H1 (cell line): ENCODE results near the gene LOXHD1. TPM values are rescaled to one million over a fixed set of nuclear protein-coding genes. Genes with fewer than 3 reads are reported as not detected.

Experiments
- CTCF ChIA-PET: fragments of 300-600 bp; sonication (Branson Sonifier 250); formaldehyde crosslinking; loops from one replicate; lab custom pipeline; 2021; ENCODE audit not compliant: partially characterized antibody; lab: Charles Lee
- POLR2A ChIA-PET: fragments of 300-600 bp; sonication (Branson Sonifier 250); formaldehyde crosslinking; loops from one replicate; lab custom pipeline; 2021; ENCODE audit warnings: inconsistent platforms; ENCODE audit not compliant: partially characterized antibody; lab: Charles Lee
- DNase-seq, 2 experiments: peaks; one replicate each; pipeline versions ENCODE4 v3.0.0 to v3.0.0-alpha.2; 2010 to 2022; ENCODE audit warnings: low spot score in 2 of 2, low read depth in 1 of 2, mixed read lengths in 1 of 2
- FAIRE-seq: peaks from 2 replicates; lab custom pipeline; 2011; peaks lifted over from hg19 to GRCh38; lab: Jason Lieb, UNC
- H2AFZ ChIP-seq: 2 replicates; pipeline ENCODE4 v1.8.1; 2012; ENCODE audit warnings: low read length, inconsistent platforms
- H2AK5ac ChIP-seq: 2 replicates; pipeline ENCODE4 v1.6.1; 2013; ENCODE audit warnings: low read depth, low read length
- H2BK120ac ChIP-seq: replicated peaks from 2 replicates; pipeline ENCODE3; 2013; ENCODE audit warnings: low read depth, low read length, inconsistent platforms
- H2BK12ac ChIP-seq: 2 replicates; pipeline ENCODE4 v1.6.1; 2013; ENCODE audit warnings: low read depth, low read length
- H2BK15ac ChIP-seq: 2 replicates; pipeline ENCODE4 v1.6.1; 2013; ENCODE audit warnings: low read length
- H2BK20ac ChIP-seq: 2 replicates; pipeline ENCODE4 v1.6.1; 2013; ENCODE audit warnings: low read length
- H2BK5ac ChIP-seq: 2 replicates; pipeline ENCODE4 v1.6.1; 2013; ENCODE audit warnings: low read depth, low read length
- H3K14ac ChIP-seq: 2 replicates; pipeline ENCODE4 v1.6.1; 2013; ENCODE audit warnings: inconsistent platforms; ENCODE audit not compliant: insufficient read length
- H3K18ac ChIP-seq: 2 replicates; pipeline ENCODE4 v1.6.1; 2013; ENCODE audit warnings: low read length; ENCODE audit errors: extremely low read depth
- H3K23ac ChIP-seq: 2 replicates; pipeline ENCODE4 v1.6.1; 2013; ENCODE audit warnings: inconsistent platforms; ENCODE audit not compliant: insufficient read length
- H3K23me2 ChIP-seq: 2 replicates; pipeline ENCODE4 v1.6.1; 2013; ENCODE audit warnings: low read depth, low read length
- H3K27ac ChIP-seq: 2 replicates; pipeline ENCODE4 v1.6.1; 2011; ENCODE audit warnings: low read depth, low read length, inconsistent platforms
- H3K27me3 ChIP-seq, 4 experiments: replicated peaks in 1 of 4; 1 replicate in 1 of 4; 2 replicates in 3 of 4; pipeline versions ENCODE4 v1.6.1 to v1.8.1; 2011 to 2013; ENCODE audit warnings: low read length in 3 of 4, mild to moderate bottlenecking in 3 of 4, inconsistent platforms in 2 of 4, mixed read lengths in 2 of 4, moderate library complexity in 1 of 4; ENCODE audit not compliant: control insufficient read depth in 3 of 4, insufficient read depth in 3 of 4; ENCODE audit errors: extremely low read depth in 1 of 4
- H3K36me3 ChIP-seq, 4 experiments: 2 replicates each; pipeline versions ENCODE4 v1.6.1 to v1.8.1; 2011 to 2013; ENCODE audit warnings: mild to moderate bottlenecking in 4 of 4, low read length in 3 of 4, moderate library complexity in 2 of 4, control low read depth in 1 of 4, inconsistent platforms in 1 of 4; ENCODE audit not compliant: insufficient read depth in 4 of 4, control insufficient read depth in 2 of 4
- H3K4ac ChIP-seq: replicated peaks from 2 replicates; pipeline ENCODE3; 2013; ENCODE audit warnings: low read length, low read depth, mixed read lengths, inconsistent platforms; ENCODE audit not compliant: insufficient read length
- H3K4me1 ChIP-seq, 4 experiments: replicated peaks in 1 of 4; 1 replicate in 1 of 4; 2 replicates in 3 of 4; pipeline versions ENCODE4 v1.6.1 to v1.8.1; 2011 to 2013; ENCODE audit warnings: low read length in 3 of 4, inconsistent platforms in 2 of 4, mixed read lengths in 1 of 4; ENCODE audit not compliant: insufficient read depth in 4 of 4, control insufficient read depth in 3 of 4
- H3K4me2 ChIP-seq, 2 experiments: 2 replicates each; pipeline versions ENCODE4 v1.6.1 to v1.8.1; 2011 to 2013; ENCODE audit warnings: low read depth in 2 of 2, low read length in 2 of 2, control low read depth in 1 of 2, inconsistent platforms in 1 of 2, mild to moderate bottlenecking in 1 of 2; ENCODE audit not compliant: insufficient read depth in 1 of 2
- H3K4me3 ChIP-seq, 4 experiments: fragments of 200-600, 300-600 bp in 1 of 4; sonication (generic), shearing (Covaris generic), sonication (Bioruptor Twin) in 1 of 4; 2 replicates each; pipeline versions ENCODE4 v1.5.1 to v1.8.1; 2011 to 2016; ENCODE audit warnings: low read length in 4 of 4, low read depth in 3 of 4, control low read depth in 2 of 4, inconsistent platforms in 2 of 4, mild to moderate bottlenecking in 2 of 4, mixed read lengths in 1 of 4, moderate library complexity in 1 of 4; ENCODE audit not compliant: insufficient read depth in 2 of 4; ENCODE audit errors: extremely low read depth in 1 of 4
- H3K56ac ChIP-seq: replicated peaks from 2 replicates; pipeline ENCODE3; 2013; ENCODE audit warnings: low read depth, mild to moderate bottlenecking, mixed read lengths, low read length, inconsistent platforms; ENCODE audit not compliant: insufficient read length
- H3K79me1 ChIP-seq: 2 replicates; pipeline ENCODE4 v1.6.1; 2013; ENCODE audit warnings: low read depth, low read length, control low read depth
- H3K79me2 ChIP-seq, 2 experiments: 2 replicates each; pipeline versions ENCODE4 v1.6.1 to v1.8.1; 2012 to 2013; ENCODE audit warnings: low read length in 2 of 2, mild to moderate bottlenecking in 2 of 2, inconsistent platforms in 1 of 2; ENCODE audit not compliant: insufficient read depth in 2 of 2, control insufficient read depth in 1 of 2
- H3K9ac ChIP-seq, 4 experiments: replicated peaks in 1 of 4; 1 replicate in 1 of 4; 2 replicates in 3 of 4; pipeline versions ENCODE4 v1.6.1 to v1.8.1; 2011 to 2013; ENCODE audit warnings: low read depth in 3 of 4, low read length in 3 of 4, control low read depth in 2 of 4, mild to moderate bottlenecking in 2 of 4, moderate library complexity in 2 of 4, inconsistent platforms in 1 of 4; ENCODE audit errors: extremely low read depth in 1 of 4
- H3K9me3 ChIP-seq, 2 experiments: 2 replicates each; pipeline versions ENCODE4 v1.6.1 to v1.8.1; 2012 to 2013; ENCODE audit warnings: mild to moderate bottlenecking in 2 of 2, moderate library complexity in 2 of 2, control low read depth in 1 of 2, inconsistent platforms in 1 of 2, low read depth in 1 of 2, low read length in 1 of 2, mixed read lengths in 1 of 2; ENCODE audit not compliant: insufficient read depth in 2 of 2
- H4K20me1 ChIP-seq, 2 experiments: replicated peaks in 1 of 2; 2 replicates each; pipeline versions ENCODE3 to v1.8.1; 2011 to 2013; ENCODE audit warnings: inconsistent platforms in 2 of 2, low read length in 2 of 2, mild to moderate bottlenecking in 1 of 2; ENCODE audit not compliant: insufficient read depth in 2 of 2, control insufficient read depth in 1 of 2
- H4K5ac ChIP-seq: 2 replicates; pipeline ENCODE4 v1.6.1; 2013; ENCODE audit warnings: low read length, low read depth, mixed read lengths, inconsistent platforms; ENCODE audit not compliant: insufficient read length
- H4K8ac ChIP-seq: 2 replicates; pipeline ENCODE4 v1.8.0; 2013; ENCODE audit warnings: mild to moderate bottlenecking, moderate library complexity, low read length, inconsistent platforms; ENCODE audit not compliant: insufficient read depth; ENCODE audit errors: extremely low read depth
- H4K91ac ChIP-seq: replicated peaks from 2 replicates; pipeline ENCODE3; 2013; ENCODE audit warnings: low read length, mixed read lengths, inconsistent platforms; ENCODE audit not compliant: insufficient read length
- BACH1 ChIP-seq: IDR thresholded peaks from 2 replicates; pipeline ENCODE4 v1.6.1; 2012; ENCODE audit warnings: low read length, improper control_type of control experiment
- BCL11A ChIP-seq, 2 experiments: IDR thresholded peaks; one replicate each; pipeline ENCODE4 v1.6.1; 2011; ENCODE audit warnings: low read depth in 2 of 2, low read length in 2 of 2, mild to moderate bottlenecking in 2 of 2
- CHD1 ChIP-seq: IDR thresholded peaks from 2 replicates; pipeline ENCODE4 v1.6.1; 2012; ENCODE audit warnings: low read depth, low read length, improper control_type of control experiment
- CREB1 ChIP-seq: IDR thresholded peaks from 2 replicates; pipeline ENCODE4 v1.6.1; 2012; ENCODE audit warnings: inconsistent platforms
- FOSL1 ChIP-seq: IDR thresholded peaks from 2 replicates; pipeline ENCODE4 v1.6.1; 2011; ENCODE audit warnings: mild to moderate bottlenecking, low read depth, low read length, moderate library complexity; ENCODE audit not compliant: insufficient read depth
- GTF2F1 ChIP-seq: IDR thresholded peaks from 2 replicates; pipeline ENCODE4 v1.6.1; 2012; ENCODE audit warnings: low read depth, low read length, improper control_type of control experiment, borderline replicate concordance
- HDAC2 ChIP-seq, 2 experiments: fragments of 300-600 bp in 1 of 2; sonication (generic) in 1 of 2; IDR thresholded peaks; 2 replicates each; pipeline ENCODE4 v1.6.1; 2011 to 2012; ENCODE audit warnings: low read depth in 2 of 2, low read length in 2 of 2, mild to moderate bottlenecking in 2 of 2, moderate library complexity in 2 of 2, borderline replicate concordance in 1 of 2, inconsistent platforms in 1 of 2
- KDM5A ChIP-seq: fragments of 200-600 bp; IDR thresholded peaks from 2 replicates; pipeline ENCODE4 v1.7.1; 2012; ENCODE audit warnings: mild to moderate bottlenecking, low read length, inconsistent platforms, mixed read lengths
- SP4 ChIP-seq: IDR thresholded peaks from 2 replicates; pipeline ENCODE4 v1.6.1; 2012; ENCODE audit warnings: low read length, inconsistent platforms
- WGBS, 2 experiments: shearing (Covaris generic) in 1 of 2; methylation state at CpG; one replicate each; pipeline versions ENCODE4 v1.1.6 to v1.1.7; 2013 to 2015; ENCODE audit warnings: low lambda C conversion rate in 2 of 2, mixed read lengths in 2 of 2, inconsistent platforms in 1 of 2, low coverage in 1 of 2, missing lambda C conversion rate in 1 of 2; ENCODE audit not compliant: insufficient replicate concordance in 2 of 2, insufficient coverage in 1 of 2, insufficient read length in 1 of 2; ENCODE audit errors: extremely low coverage in 1 of 2, missing lambda C conversion rate in 1 of 2; 5-methylcytosine and 5-hydroxymethylcytosine counted together
- polyA plus RNA-seq, 7 experiments: library from polyadenylated mRNA; depleted of rRNA in 3 of 7; stranded (reverse) in 5 of 7; unstranded in 2 of 7; fragments of >200 nt in 5 of 7; fragments of 200-250 nt in 2 of 7; gene quantifications; 1 replicate in 5 of 7; 2 replicates in 1 of 7; 4 replicates in 1 of 7; pipeline versions ENCODE4 v1.2.1 to v1.2.3, GENCODE V29; 2011 to 2013; ENCODE audit warnings: missing spikeins in 2 of 7, mixed read lengths in 2 of 7
- total RNA-seq: library from RNA; stranded (reverse); fragmentation: NEBNext Ultra II Directional; extraction: Animal tissue kit (Norgen Biotek cat#: 25700); gene quantifications from 2 replicates; pipeline ENCODE4 v1.2.1, GENCODE V29; 2021
- TF ChIP-seq, protein P1 (sequence below): IDR thresholded peaks from 2 replicates; pipeline ENCODE4 v1.6.1; 2012; ENCODE audit warnings: inconsistent platforms
- TF ChIP-seq, protein P2 (sequence below): IDR thresholded peaks from 2 replicates; pipeline ENCODE4 v1.6.1; 2011; ENCODE audit warnings: low read depth, mild to moderate bottlenecking, low read length; ENCODE audit not compliant: insufficient read depth

The LOXHD1 gene
- total and polyA plus RNA-seq, 2 of the 8 experiments (the other 6 are each of a cell fraction or from before 2014, with no cell fraction given) = 0.02 TPM; not detected in 1

DNA sequence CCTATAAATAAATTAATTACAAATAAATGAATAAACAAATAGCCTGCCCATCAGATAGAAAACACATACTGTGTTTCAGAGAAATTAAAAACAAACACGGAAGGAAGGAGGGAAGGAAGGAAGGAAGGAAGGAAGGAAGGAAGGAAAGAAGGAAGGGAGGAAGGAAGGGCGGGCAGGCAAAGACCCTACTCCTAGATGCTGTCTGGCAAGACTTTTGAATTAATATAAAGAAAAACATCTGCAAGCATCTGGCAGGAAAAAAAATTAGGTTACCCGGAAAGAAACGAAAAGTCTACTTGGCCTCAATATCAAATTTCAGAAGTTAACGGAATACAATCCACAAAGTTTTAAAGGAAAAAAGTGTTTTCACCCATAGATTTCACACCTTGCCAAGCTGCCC lies 49.1 kb downstream of the LOXHD1 start:
- no peak overlapping the region for H2BK15ac ChIP-seq
- CTCF ChIA-PET = no interaction called here
- no peak overlapping the region for H4K8ac ChIP-seq
- H3K18ac ChIP-seq = no peak overlapping the region
- no peak overlapping the region for H4K5ac ChIP-seq
- H3K9ac ChIP-seq = no peak overlapping the region
- no peaks in the 10 kb centered on the region for H3K9me3 ChIP-seq
- H2AFZ ChIP-seq = no peak overlapping the region
- no peak overlapping the region for H3K23ac ChIP-seq
- TF ChIP-seq, protein P1, sequence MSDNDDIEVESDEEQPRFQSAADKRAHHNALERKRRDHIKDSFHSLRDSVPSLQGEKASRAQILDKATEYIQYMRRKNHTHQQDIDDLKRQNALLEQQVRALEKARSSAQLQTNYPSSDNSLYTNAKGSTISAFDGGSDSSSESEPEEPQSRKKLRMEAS = no peak
- TF ChIP-seq, protein P2, sequence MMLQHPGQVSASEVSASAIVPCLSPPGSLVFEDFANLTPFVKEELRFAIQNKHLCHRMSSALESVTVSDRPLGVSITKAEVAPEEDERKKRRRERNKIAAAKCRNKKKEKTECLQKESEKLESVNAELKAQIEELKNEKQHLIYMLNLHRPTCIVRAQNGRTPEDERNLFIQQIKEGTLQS = no peak
- TF ChIP-seq BACH1 (no peak), CHD1 (no peak), KDM5A (no peak), CREB1 (no peak), SP4 (no peak), BCL11A (IDR thresholded peaks at IDR 0.05; ENCODE audit: low read depth in 2 of 2, low read length in 2 of 2) (no peak), GTF2F1 (no peak), HDAC2 (IDR thresholded peaks at IDR 0.05; ENCODE audit: borderline replicate concordance in 1 of 2, low read depth in 2 of 2, low read length in 2 of 2) (no peak), FOSL1 (no peak)
- TF ChIP-seq, all 59 proteins: peak for 0
- no peak overlapping the region for H4K91ac ChIP-seq
- H3K79me1 ChIP-seq = no peaks in the 10 kb centered on the region
- H3K56ac ChIP-seq = no peak overlapping the region
- no peak for DNase-seq
- H3K4me1 ChIP-seq = no peaks in the 10 kb centered on the region
- H3K4me2 ChIP-seq = no peak overlapping the region
- no peaks in the 10 kb centered on the region for H3K79me2 ChIP-seq
- no peaks in the 10 kb centered on the region for H3K27me3 ChIP-seq
- no peak overlapping the region for H3K27ac ChIP-seq
- no peak overlapping the region for H2BK120ac ChIP-seq
- H2AK5ac ChIP-seq = no peak overlapping the region
- POLR2A ChIA-PET = no interaction called here
- H2BK20ac ChIP-seq = no peak overlapping the region
- no peak for FAIRE-seq
- H4K20me1 ChIP-seq = no peaks in the 10 kb centered on the region
- H2BK12ac ChIP-seq = no peak overlapping the region
- H3K4ac ChIP-seq = no peak overlapping the region
- H2BK5ac ChIP-seq = no peak overlapping the region
- H3K14ac ChIP-seq = no peak overlapping the region
- no peak overlapping the region for H3K4me3 ChIP-seq
- H3K36me3 ChIP-seq = no peaks in the 10 kb centered on the region
- 71% methylated on average over 5 of the region's 5 CpGs; no CpG with 5 or more reads in 1 of the 2 experiments for WGBS, 2 experiments
- H3K23me2 ChIP-seq = no peaks in the 10 kb centered on the region
